Measurements from ENCODE around the gene ARHGEF12.

ARHGEF12 gene

GRCh38 chr11:120482149-120482548 is 145.9 kb downstream of the ARHGEF12 start:
- no peak overlapping the region for H3K27ac ChIP-seq (ENCODE audit: low read depth, low read length)
- H3K9ac ChIP-seq (ENCODE audit: low read length), result no peak overlapping the region
- H3K4me3 ChIP-seq (ENCODE audit: low read depth in 1 of 2, low read length in 2 of 2), result no peak overlapping the region
- H3K4me1 ChIP-seq (ENCODE audit: insufficient read depth, low read length), result no peaks in the 10 kb centered on the region
- H3K36me3 ChIP-seq (ENCODE audit: insufficient read depth, low read length), result peaks cover 59% of the 10 kb centered on the region
- no peaks in the 10 kb centered on the region for H3K9me3 ChIP-seq (ENCODE audit: low read length)
- H3K27me3 ChIP-seq (ENCODE audit: control insufficient read depth in 1 of 2, insufficient read depth in 2 of 2, low read length in 2 of 2), result no peaks in the 10 kb centered on the region

- no peak overlapping the region for H3K9ac ChIP-seq (ENCODE audit: low read length)
- no peaks in the 10 kb centered on the region for H3K9me3 ChIP-seq (ENCODE audit: low read length)
- H3K27me3 ChIP-seq (ENCODE audit: control insufficient read depth in 1 of 2, insufficient read depth in 2 of 2, low read length in 2 of 2), result no peaks in the 10 kb centered on the region
- H3K4me1 ChIP-seq (ENCODE audit: insufficient read depth, low read length), result no peaks in the 10 kb centered on the region
- peaks cover 44% of the 10 kb centered on the region for H3K36me3 ChIP-seq (ENCODE audit: insufficient read depth, low read length)
- no peak overlapping the region for H3K4me3 ChIP-seq (ENCODE audit: low read depth in 1 of 2, low read length in 2 of 2)
- no peak overlapping the region for H3K27ac ChIP-seq (ENCODE audit: low read depth, low read length)
These were observed 148.5 kb downstream of the ARHGEF12 start for GRCh38 chr11:120484722-120485121.

- H3K9ac ChIP-seq (ENCODE audit: low read length), result no peak overlapping the region
- no peaks in the 10 kb centered on the region for H3K4me1 ChIP-seq (ENCODE audit: insufficient read depth, low read length)
- no peak overlapping the region for H3K27ac ChIP-seq (ENCODE audit: low read depth, low read length)
- H3K27me3 ChIP-seq (ENCODE audit: control insufficient read depth in 1 of 2, insufficient read depth in 2 of 2, low read length in 2 of 2), result no peaks in the 10 kb centered on the region
- peaks cover 30% of the 10 kb centered on the region for H3K36me3 ChIP-seq (ENCODE audit: insufficient read depth, low read length)
- no peaks in the 10 kb centered on the region for H3K9me3 ChIP-seq (ENCODE audit: low read length)
- H3K4me3 ChIP-seq (ENCODE audit: low read depth in 1 of 2, low read length in 2 of 2), result no peak overlapping the region
These were observed 149.9 kb downstream of the ARHGEF12 start for GRCh38 chr11:120486138-120486537.

GRCh38 chr11:120489799-120490198 is 153.6 kb downstream of the ARHGEF12 start:
- no peaks in the 10 kb centered on the region for H3K4me1 ChIP-seq (ENCODE audit: insufficient read depth, low read length)
- no peak overlapping the region for H3K27ac ChIP-seq (ENCODE audit: low read depth, low read length)
- peaks cover 22% of the 10 kb centered on the region for H3K36me3 ChIP-seq (ENCODE audit: insufficient read depth, low read length)
- H3K9ac ChIP-seq (ENCODE audit: low read length), result no peak overlapping the region
- H3K4me3 ChIP-seq (ENCODE audit: low read depth in 1 of 2, low read length in 2 of 2), result no peak overlapping the region
- no peaks in the 10 kb centered on the region for H3K9me3 ChIP-seq (ENCODE audit: low read length)
- H3K27me3 ChIP-seq (ENCODE audit: control insufficient read depth in 1 of 2, insufficient read depth in 2 of 2, low read length in 2 of 2), result no peaks in the 10 kb centered on the region

GRCh38 chr11:120492486-120492885 is 156.3 kb downstream of the ARHGEF12 start:
- H3K9me3 ChIP-seq (ENCODE audit: low read length), result no peaks in the 10 kb centered on the region
- no peaks in the 10 kb centered on the region for H3K4me1 ChIP-seq (ENCODE audit: insufficient read depth, low read length)
- H3K27ac ChIP-seq (ENCODE audit: low read depth, low read length), result no peak overlapping the region
- H3K36me3 ChIP-seq (ENCODE audit: insufficient read depth, low read length), result peaks cover under 1% of the 10 kb centered on the region
- H3K27me3 ChIP-seq (ENCODE audit: control insufficient read depth in 1 of 2, insufficient read depth in 2 of 2, low read length in 2 of 2), result no peaks in the 10 kb centered on the region
- H3K4me3 ChIP-seq (ENCODE audit: low read depth in 1 of 2, low read length in 2 of 2), result no peak overlapping the region
- H3K9ac ChIP-seq (ENCODE audit: low read length), result no peak overlapping the region

GRCh38 chr11:120494595-120494994 is 158.4 kb downstream of the ARHGEF12 start:
- H3K9ac ChIP-seq (ENCODE audit: low read length), result no peak overlapping the region
- no peak overlapping the region for H3K4me3 ChIP-seq (ENCODE audit: low read depth in 1 of 2, low read length in 2 of 2)

GRCh38 chr11:120499088-120499487 is 162.9 kb downstream of the ARHGEF12 start:
- Histone ChIP-seq H3K27me3 (ENCODE audit: control insufficient read depth in 1 of 2, insufficient read depth in 2 of 2, low read length in 2 of 2) (no peaks in the 10 kb centered on the region), H3K4me1 (ENCODE audit: insufficient read depth, low read length) (no peaks in the 10 kb centered on the region), H3K4me3 (ENCODE audit: low read depth in 1 of 2, low read length in 2 of 2) (no peak overlapping the region), H3K9me3 (ENCODE audit: low read length) (no peaks in the 10 kb centered on the region), H3K36me3 (ENCODE audit: insufficient read depth, low read length) (no peaks in the 10 kb centered on the region), H3K9ac (ENCODE audit: low read length) (no peak overlapping the region), H3K27ac (ENCODE audit: low read depth, low read length) (no peak overlapping the region)

More at GRCh38 chr11:120494595-120494994, 158.4 kb downstream of the ARHGEF12 start:
- H3K36me3 ChIP-seq (ENCODE audit: insufficient read depth, low read length), result no peaks in the 10 kb centered on the region
- no peaks in the 10 kb centered on the region for H3K27me3 ChIP-seq (ENCODE audit: control insufficient read depth in 1 of 2, insufficient read depth in 2 of 2, low read length in 2 of 2)
- no peak overlapping the region for H3K27ac ChIP-seq (ENCODE audit: low read depth, low read length)
- H3K4me1 ChIP-seq (ENCODE audit: insufficient read depth, low read length), result no peaks in the 10 kb centered on the region
- no peaks in the 10 kb centered on the region for H3K9me3 ChIP-seq (ENCODE audit: low read length)

- no peak overlapping the region for H3K27ac ChIP-seq (ENCODE audit: low read depth, low read length)
- no peaks in the 10 kb centered on the region for H3K4me1 ChIP-seq (ENCODE audit: insufficient read depth, low read length)
- no peaks in the 10 kb centered on the region for H3K36me3 ChIP-seq (ENCODE audit: insufficient read depth, low read length)
- no peaks in the 10 kb centered on the region for H3K9me3 ChIP-seq (ENCODE audit: low read length)
- no peak overlapping the region for H3K4me3 ChIP-seq (ENCODE audit: low read depth in 1 of 2, low read length in 2 of 2)
- H3K9ac ChIP-seq (ENCODE audit: low read length), result no peak overlapping the region
- H3K27me3 ChIP-seq (ENCODE audit: control insufficient read depth in 1 of 2, insufficient read depth in 2 of 2, low read length in 2 of 2), result no peaks in the 10 kb centered on the region
These were observed 163.6 kb downstream of the ARHGEF12 start for GRCh38 chr11:120499859-120500258.

- peaks cover 0 to 5% of the 10 kb centered on the region in 2 donors for H3K27me3 ChIP-seq (ENCODE audit: control insufficient read depth in 1 of 2, insufficient read depth in 2 of 2, low read length in 2 of 2)
- no peaks in the 10 kb centered on the region for H3K4me1 ChIP-seq (ENCODE audit: insufficient read depth, low read length)
- no peak overlapping the region for H3K27ac ChIP-seq (ENCODE audit: low read depth, low read length)
- no peaks in the 10 kb centered on the region for H3K9me3 ChIP-seq (ENCODE audit: low read length)
- no peaks in the 10 kb centered on the region for H3K36me3 ChIP-seq (ENCODE audit: insufficient read depth, low read length)
- H3K9ac ChIP-seq (ENCODE audit: low read length), result no peak overlapping the region
- no peak overlapping the region for H3K4me3 ChIP-seq (ENCODE audit: low read depth in 1 of 2, low read length in 2 of 2)
These were observed 164.3 kb downstream of the ARHGEF12 start for GRCh38 chr11:120500414-120501071.

- no peaks in the 10 kb centered on the region for H3K36me3 ChIP-seq (ENCODE audit: insufficient read depth, low read length)
- no peak overlapping the region for H3K9ac ChIP-seq (ENCODE audit: low read length)
- no peak overlapping the region for H3K4me3 ChIP-seq (ENCODE audit: low read depth in 1 of 2, low read length in 2 of 2)
- no peaks in the 10 kb centered on the region for H3K4me1 ChIP-seq (ENCODE audit: insufficient read depth, low read length)
- no peaks in the 10 kb centered on the region for H3K9me3 ChIP-seq (ENCODE audit: low read length)
- H3K27ac ChIP-seq (ENCODE audit: low read depth, low read length), result no peak overlapping the region
- H3K27me3 ChIP-seq (ENCODE audit: control insufficient read depth in 1 of 2, insufficient read depth in 2 of 2, low read length in 2 of 2), result peaks cover 6% of the 10 kb centered on the region in 2 donors
These were observed 165.2 kb downstream of the ARHGEF12 start for GRCh38 chr11:120501440-120501839.

- H3K4me3 ChIP-seq (ENCODE audit: low read depth in 1 of 2, low read length in 2 of 2), result no peak overlapping the region
These were observed 166.0 kb downstream of the ARHGEF12 start for GRCh38 chr11:120501976-120502755.

More at GRCh38 chr11:120501976-120502755, 166.0 kb downstream of the ARHGEF12 start:
- Histone ChIP-seq H3K27ac (ENCODE audit: low read depth, low read length) (no peak overlapping the region), H3K9me3 (ENCODE audit: low read length) (no peaks in the 10 kb centered on the region), H3K9ac (ENCODE audit: low read length) (no peak overlapping the region), H3K4me1 (ENCODE audit: insufficient read depth, low read length) (no peaks in the 10 kb centered on the region), H3K36me3 (ENCODE audit: insufficient read depth, low read length) (no peaks in the 10 kb centered on the region), H3K27me3 (ENCODE audit: control insufficient read depth in 1 of 2, insufficient read depth in 2 of 2, low read length in 2 of 2) (peaks cover 6% of the 10 kb centered on the region in 2 donors)

All from muscle layer of colon (tissue), 2 donors.